Esophagus squamous epithelium (tissue), 4 donors: ENCODE measurements around the gene SDF2L1.

ENCODE experiments used
- CTCF ChIP-seq, 6 experiments: fragments of 450-650 bp in 4 of 6; fragments of 200-600 bp in 2 of 6; sonication (generic) in 2 of 6; IDR thresholded peaks; one replicate each; pipeline ENCODE4 v1.5.1; 2016 to 2019; ENCODE audit warnings: antibody characterized with exemption in 6 of 6, mild to moderate bottlenecking in 4 of 6, moderate library complexity in 4 of 6
- POLR2A ChIP-seq, 4 donors: fragments of 450-650 bp; IDR thresholded peaks; one replicate each; pipeline ENCODE4 v1.6.1; 2017; ENCODE audit warnings: antibody characterized with exemption in 4 of 4, mild to moderate bottlenecking in 4 of 4, moderate library complexity in 3 of 4

GRCh38 chr22:21661991-21662390 lies 19.9 kb downstream of the SDF2L1 start:
- TF ChIP-seq POLR2A (IDR thresholded peaks at IDR 0.05): no peak
- no peak for TF ChIP-seq CTCF (IDR thresholded peaks at IDR 0.05)
